WTC11 (cell line): ENCODE measurements around the gene ARRDC1. TPM values are rescaled to one million over a fixed set of nuclear protein-coding genes. Genes with fewer than 3 reads are reported as not detected.

Experiments used
- ATAC-seq: fragments of 200-7000 bp; cut with Tn5 transposase; 2 replicates; pipeline ENCODE4 v1.10.0; 2021; ENCODE audit warnings: mild to moderate bottlenecking, moderate library complexity
- CTCF ChIA-PET: fragments of 300-600 bp; sonication (Branson Sonifier 250); formaldehyde crosslinking; loops from one replicate; lab custom pipeline; 2021; ENCODE audit warnings: antibody characterized with exemption; lab: Charles Lee
- POLR2A ChIA-PET: fragments of 350-600 bp; sonication (Branson Sonifier 250); formaldehyde crosslinking; loops from one replicate; lab custom pipeline; 2021; ENCODE audit warnings: antibody characterized with exemption; lab: Charles Lee
- DNase-seq: peaks from one replicate; pipeline ENCODE4 v3.0.0; 2021; ENCODE audit warnings: low spot score
- H3K27ac Mint-ChIP-seq: 2 replicates; pipeline ENCODE4 v1.8.0; 2021; ENCODE audit warnings: mixed read lengths
- H3K27me3 Mint-ChIP-seq: 2 replicates; pipeline ENCODE4 v1.8.0; 2021; ENCODE audit warnings: low read depth, mild to moderate bottlenecking, moderate library complexity, mixed read lengths
- H3K36me3 Mint-ChIP-seq: 2 replicates; pipeline ENCODE4 v1.8.0; 2021; ENCODE audit warnings: mixed read lengths
- H3K4me1 Mint-ChIP-seq: 2 replicates; pipeline ENCODE4 v1.8.0; 2022; ENCODE audit warnings: mixed read lengths
- H3K4me3 Mint-ChIP-seq: 2 replicates; pipeline ENCODE4 v1.8.0; 2021; ENCODE audit warnings: mild to moderate bottlenecking, moderate library complexity, mixed read lengths
- H3K9me3 Mint-ChIP-seq: 2 replicates; pipeline ENCODE4 v1.8.0; 2021; ENCODE audit warnings: mixed read lengths
- ESRRA ChIP-seq: sonication (generic); formaldehyde crosslinking; IDR thresholded peaks from 2 replicates; pipeline ENCODE4 v1.8.1; 2022; ENCODE audit warnings: mild to moderate bottlenecking, missing genetic modification reagents, borderline replicate concordance
- FOXK1 ChIP-seq: sonication (generic); formaldehyde crosslinking; IDR thresholded peaks from 2 replicates; pipeline ENCODE4 v1.8.0; 2022; ENCODE audit warnings: mild to moderate bottlenecking, moderate library complexity, missing genetic modification reagents
- HMGA2 ChIP-seq: fragments of 250-450 bp; sonication (Bioruptor Pico); IDR thresholded peaks from 2 replicates; pipeline ENCODE4 v1.4.0; 2021; ENCODE audit warnings: mild to moderate bottlenecking, moderate library complexity
- MXD4 ChIP-seq: fragments of 250-450 bp; sonication (Bioruptor Pico); IDR thresholded peaks from 2 replicates; pipeline ENCODE4 v1.8.0; 2021; ENCODE audit warnings: mild to moderate bottlenecking, moderate library complexity, borderline replicate concordance
- MYBL2 ChIP-seq: sonication (generic); formaldehyde crosslinking; IDR thresholded peaks from 2 replicates; pipeline ENCODE4 v1.8.1; 2023; ENCODE audit warnings: mild to moderate bottlenecking, moderate library complexity, missing genetic modification reagents
- RELA ChIP-seq: sonication (generic); formaldehyde crosslinking; IDR thresholded peaks from 2 replicates; pipeline ENCODE4 v1.8.1; 2022; ENCODE audit warnings: missing genetic modification reagents, mild to moderate bottlenecking, borderline replicate concordance
- ZNF138 ChIP-seq: sonication (generic); formaldehyde crosslinking; conservative IDR thresholded peaks from 2 replicates; pipeline ENCODE4 v1.8.1; 2022; ENCODE audit warnings: mild to moderate bottlenecking, moderate library complexity, missing genetic modification reagents
- ZNF263 ChIP-seq: sonication (generic); formaldehyde crosslinking; IDR thresholded peaks from 2 replicates; pipeline ENCODE4 v1.8.1; 2022; ENCODE audit warnings: low read depth, mild to moderate bottlenecking, moderate library complexity, missing genetic modification reagents
- ZNF396 ChIP-seq: fragments of 250-450 bp; sonication (Bioruptor Pico); IDR thresholded peaks from 2 replicates; pipeline ENCODE4 v1.8.0; 2021; ENCODE audit warnings: mild to moderate bottlenecking, moderate library complexity, borderline replicate concordance
- total RNA-seq: library from RNA; stranded (reverse); gene quantifications from 3 replicates; pipeline ENCODE4 v1.2.3, GENCODE V29; 2021
- TF ChIP-seq, protein P1 (sequence below): sonication (generic); formaldehyde crosslinking; IDR thresholded peaks from 2 replicates; pipeline ENCODE4 v1.8.0; 2023; ENCODE audit warnings: missing genetic modification reagents
- TF ChIP-seq, protein P2 (sequence below): sonication (generic); formaldehyde crosslinking; conservative IDR thresholded peaks from 2 replicates; pipeline ENCODE4 v1.8.1; 2022; ENCODE audit warnings: mild to moderate bottlenecking, missing genetic modification reagents
- TF ChIP-seq, protein P3 (sequence below): sonication (generic); formaldehyde crosslinking; IDR thresholded peaks from 2 replicates; pipeline ENCODE4 v1.8.1; 2022; ENCODE audit warnings: low read depth, missing genetic modification reagents, borderline replicate concordance
- TF ChIP-seq, protein P4 (sequence below): fragments of 250-450 bp; sonication (Bioruptor Pico); conservative IDR thresholded peaks from 2 replicates; pipeline ENCODE4 v1.9.0; 2021; ENCODE audit warnings: mild to moderate bottlenecking
- TF ChIP-seq, protein P5 (sequence below): sonication (generic); formaldehyde crosslinking; IDR thresholded peaks from 2 replicates; pipeline ENCODE4 v1.8.0; 2022; ENCODE audit warnings: missing genetic modification reagents

ARRDC1 gene
- total RNA-seq, 1 experiment from 2014 or later: 41.3 TPM

DNA sequence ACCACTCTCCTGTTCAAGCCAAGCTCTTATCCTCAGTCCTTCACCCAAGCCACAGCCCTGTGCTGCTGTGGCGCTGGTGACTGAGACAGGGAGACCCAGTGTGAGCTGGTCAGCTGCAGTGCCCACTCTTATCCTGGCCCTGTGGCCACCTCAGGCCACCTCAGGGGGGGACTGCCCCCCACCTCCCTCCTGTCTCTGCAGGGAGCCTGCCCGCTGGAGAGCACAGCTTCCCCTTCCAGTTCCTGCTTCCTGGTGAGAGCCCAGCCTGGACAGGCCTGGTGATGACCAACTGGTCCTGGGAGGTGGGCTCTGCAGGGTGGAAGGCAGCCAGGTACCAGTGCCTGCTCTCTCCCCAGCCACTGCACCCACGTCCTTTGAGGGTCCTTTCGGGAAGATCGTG lies 7.8 kb downstream of the ARRDC1 start:
- no peaks in the 10 kb centered on the region for H3K9me3 Mint-ChIP-seq
- no peak overlapping the region for H3K4me3 Mint-ChIP-seq
- no peak for ATAC-seq
- H3K4me1 Mint-ChIP-seq: peaks cover 20% of the 10 kb centered on the region
- ChIA-PET POLR2A (interaction anchor here (0.6 kb wide), 1 partner anchor 13 kb away, joined by 4 read pairs; no protein-coding TSS in a partner anchor), CTCF (interaction anchor here (2.1 kb wide), 1 partner anchor 31 kb away, joined by 8 read pairs; no protein-coding TSS in a partner anchor)
- DNase-seq: no peak
- no peaks in the 10 kb centered on the region for H3K27me3 Mint-ChIP-seq
- peaks cover 11% of the 10 kb centered on the region for H3K36me3 Mint-ChIP-seq
- H3K27ac Mint-ChIP-seq: peak overlapping the region; percentile 45; the same call in 1 of the 2 replicates
- TF ChIP-seq, protein P1, sequence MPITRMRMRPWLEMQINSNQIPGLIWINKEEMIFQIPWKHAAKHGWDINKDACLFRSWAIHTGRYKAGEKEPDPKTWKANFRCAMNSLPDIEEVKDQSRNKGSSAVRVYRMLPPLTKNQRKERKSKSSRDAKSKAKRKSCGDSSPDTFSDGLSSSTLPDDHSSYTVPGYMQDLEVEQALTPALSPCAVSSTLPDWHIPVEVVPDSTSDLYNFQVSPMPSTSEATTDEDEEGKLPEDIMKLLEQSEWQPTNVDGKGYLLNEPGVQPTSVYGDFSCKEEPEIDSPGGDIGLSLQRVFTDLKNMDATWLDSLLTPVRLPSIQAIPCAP (CRISPR knock-in tag): peak; percentile 53; the same call in 1 of the 2 replicates
- TF ChIP-seq ZNF263: no peak

DNA sequence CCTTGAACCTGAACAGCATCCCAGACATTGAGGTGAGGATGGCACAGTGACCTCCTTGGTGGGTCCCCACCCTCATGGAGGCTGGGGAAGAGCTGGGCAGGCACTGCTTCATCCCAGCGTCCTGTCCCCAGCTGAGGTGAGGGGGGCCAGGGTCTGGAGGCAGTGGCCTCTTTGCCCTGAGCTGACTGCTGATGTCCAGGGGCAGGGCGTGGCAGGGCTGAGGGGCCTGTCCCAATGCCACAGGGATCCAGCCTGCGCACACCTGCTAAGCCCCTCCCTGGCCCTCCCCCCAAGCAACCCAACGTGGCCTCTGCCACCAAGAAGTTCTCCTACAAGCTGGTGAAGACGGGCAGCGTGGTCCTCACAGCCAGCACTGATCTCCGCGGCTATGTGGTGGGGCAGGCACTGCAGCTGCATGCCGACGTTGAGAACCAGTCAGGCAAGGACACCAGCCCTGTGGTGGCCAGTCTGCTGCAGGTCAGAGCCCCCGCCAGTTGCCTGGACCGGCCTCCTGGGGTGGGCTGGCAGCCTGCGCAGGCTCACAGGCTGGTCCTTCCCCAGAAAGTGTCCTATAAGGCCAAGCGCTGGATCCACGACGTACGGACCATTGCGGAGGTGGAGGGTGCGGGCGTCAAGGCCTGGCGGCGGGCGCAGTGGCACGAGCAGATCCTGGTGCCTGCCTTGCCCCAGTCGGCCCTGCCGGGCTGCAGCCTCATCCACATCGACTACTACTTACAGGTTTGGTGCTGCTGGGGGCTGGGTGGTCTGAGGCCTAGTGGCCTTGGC lies 8.4 kb downstream of the ARRDC1 start:
- POLR2A ChIA-PET: interaction anchor here (1.0 kb wide), 1 partner anchor 34 kb away, joined by 3 read pairs; no protein-coding TSS in a partner anchor
- DNase-seq (no peak), ATAC-seq (no peak)
- H3K27me3 Mint-ChIP-seq: no peaks in the 10 kb centered on the region
- TF ChIP-seq, protein P2, sequence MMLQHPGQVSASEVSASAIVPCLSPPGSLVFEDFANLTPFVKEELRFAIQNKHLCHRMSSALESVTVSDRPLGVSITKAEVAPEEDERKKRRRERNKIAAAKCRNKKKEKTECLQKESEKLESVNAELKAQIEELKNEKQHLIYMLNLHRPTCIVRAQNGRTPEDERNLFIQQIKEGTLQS (CRISPR knock-in tag): no peak
- TF ChIP-seq, protein P3, sequence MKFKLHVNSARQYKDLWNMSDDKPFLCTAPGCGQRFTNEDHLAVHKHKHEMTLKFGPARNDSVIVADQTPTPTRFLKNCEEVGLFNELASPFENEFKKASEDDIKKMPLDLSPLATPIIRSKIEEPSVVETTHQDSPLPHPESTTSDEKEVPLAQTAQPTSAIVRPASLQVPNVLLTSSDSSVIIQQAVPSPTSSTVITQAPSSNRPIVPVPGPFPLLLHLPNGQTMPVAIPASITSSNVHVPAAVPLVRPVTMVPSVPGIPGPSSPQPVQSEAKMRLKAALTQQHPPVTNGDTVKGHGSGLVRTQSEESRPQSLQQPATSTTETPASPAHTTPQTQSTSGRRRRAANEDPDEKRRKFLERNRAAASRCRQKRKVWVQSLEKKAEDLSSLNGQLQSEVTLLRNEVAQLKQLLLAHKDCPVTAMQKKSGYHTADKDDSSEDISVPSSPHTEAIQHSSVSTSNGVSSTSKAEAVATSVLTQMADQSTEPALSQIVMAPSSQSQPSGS (CRISPR knock-in tag): no peak
- peak; percentile 35; the same call in 1 of the 2 replicates for TF ChIP-seq ESRRA (CRISPR knock-in tag)
- H3K4me3 Mint-ChIP-seq: no peak overlapping the region
- H3K9me3 Mint-ChIP-seq: no peaks in the 10 kb centered on the region
- no peak overlapping the region for H3K27ac Mint-ChIP-seq
- CTCF ChIA-PET: interaction anchor here (2.1 kb wide), 1 partner anchor 32 kb away, joined by 8 read pairs; no protein-coding TSS in a partner anchor
- H3K36me3 Mint-ChIP-seq: peaks cover 11% of the 10 kb centered on the region
- peaks cover 20% of the 10 kb centered on the region for H3K4me1 Mint-ChIP-seq

DNA sequence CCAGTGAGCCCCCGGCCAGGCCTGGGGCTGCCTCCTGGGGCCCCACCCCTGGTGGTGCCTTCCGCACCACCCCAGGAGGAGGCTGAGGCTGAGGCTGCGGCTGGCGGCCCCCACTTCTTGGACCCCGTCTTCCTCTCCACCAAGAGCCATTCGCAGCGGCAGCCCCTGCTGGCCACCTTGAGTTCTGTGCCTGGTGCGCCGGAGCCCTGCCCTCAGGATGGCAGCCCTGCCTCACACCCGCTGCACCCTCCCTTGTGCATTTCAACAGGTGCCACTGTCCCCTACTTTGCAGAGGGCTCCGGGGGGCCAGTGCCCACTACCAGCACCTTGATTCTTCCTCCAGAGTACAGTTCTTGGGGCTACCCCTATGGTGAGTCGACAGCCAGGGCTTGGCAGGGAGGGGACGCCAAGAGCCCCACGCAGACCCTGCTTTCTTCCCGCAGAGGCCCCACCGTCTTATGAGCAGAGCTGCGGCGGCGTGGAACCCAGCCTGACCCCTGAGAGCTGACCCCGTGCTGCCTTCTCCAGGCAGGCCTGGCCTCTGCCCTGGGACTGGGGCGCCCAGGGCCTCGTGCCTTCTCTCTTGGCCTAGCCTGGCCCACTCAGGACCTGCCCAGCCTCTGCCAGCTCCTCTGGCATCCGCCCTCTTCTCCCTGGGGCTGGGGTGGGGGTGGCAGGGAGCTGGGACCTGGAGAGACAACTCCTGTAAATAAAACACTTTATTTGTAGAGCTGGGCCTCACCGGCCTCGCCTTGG lies 9.3 kb downstream of the ARRDC1 start:
- H3K27ac Mint-ChIP-seq: peak overlapping the region; percentile 57; the same call in 1 of the 2 replicates
- H3K4me3 Mint-ChIP-seq: no peak overlapping the region
- ChIA-PET POLR2A (interaction anchor here (1.0 kb wide), 1 partner anchor 35 kb away, joined by 3 read pairs; no protein-coding TSS in a partner anchor), CTCF (interaction anchor here (2.1 kb wide), 1 partner anchor 33 kb away, joined by 8 read pairs; no protein-coding TSS in a partner anchor)
- ATAC-seq: peak; percentile 5; the same call in 1 of the 2 replicates
- peak; percentile 18; the same call in 1 of the 2 replicates for TF ChIP-seq RELA (CRISPR knock-in tag)
- 0 out of 2 replicates have a peak, but pooled peaks have one; percentile 23 for TF ChIP-seq ZNF138
- no peak for TF ChIP-seq ZNF396 (CRISPR knock-in tag)
- no peak for DNase-seq
- H3K9me3 Mint-ChIP-seq: no peaks in the 10 kb centered on the region
- H3K4me1 Mint-ChIP-seq: peaks cover 23% of the 10 kb centered on the region
- no peaks in the 10 kb centered on the region for H3K27me3 Mint-ChIP-seq
- peaks cover 11% of the 10 kb centered on the region for H3K36me3 Mint-ChIP-seq

DNA sequence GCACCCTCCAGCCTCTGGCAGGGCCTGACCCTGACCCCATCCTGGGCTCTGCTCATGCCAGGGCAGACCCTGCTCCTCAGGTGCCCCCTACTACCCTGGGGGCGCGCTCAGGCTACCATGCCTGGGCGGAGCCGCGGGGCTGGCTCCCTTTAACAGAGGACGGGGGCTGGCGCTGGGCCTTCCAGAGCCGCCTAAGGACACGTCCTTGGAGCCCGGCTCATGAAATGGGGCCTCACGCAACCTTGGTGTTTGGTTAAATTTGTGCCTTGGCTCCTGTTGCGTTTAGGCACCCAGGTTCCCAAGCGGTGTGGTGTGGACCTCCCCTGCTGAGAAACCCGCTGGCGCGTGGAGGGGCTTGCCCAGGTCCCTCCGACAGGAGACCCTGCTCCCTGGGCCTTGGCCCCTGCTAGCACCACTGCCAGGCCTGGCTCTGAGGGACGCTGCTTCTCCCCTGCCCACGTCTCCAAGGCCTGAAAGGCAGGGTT lies 9.9 kb downstream of the ARRDC1 start:
- Mint-ChIP-seq H3K9me3 (no peaks in the 10 kb centered on the region), H3K36me3 (peaks cover 11% of the 10 kb centered on the region), H3K27ac (no peak overlapping the region), H3K27me3 (no peaks in the 10 kb centered on the region), H3K4me1 (peaks cover 28% of the 10 kb centered on the region), H3K4me3 (no peak overlapping the region)
- CTCF ChIA-PET: no interaction called here
- DNase-seq (no peak), ATAC-seq (no peak)
- POLR2A ChIA-PET: no interaction called here
- no peak for TF ChIP-seq MXD4
- TF ChIP-seq, protein P4, sequence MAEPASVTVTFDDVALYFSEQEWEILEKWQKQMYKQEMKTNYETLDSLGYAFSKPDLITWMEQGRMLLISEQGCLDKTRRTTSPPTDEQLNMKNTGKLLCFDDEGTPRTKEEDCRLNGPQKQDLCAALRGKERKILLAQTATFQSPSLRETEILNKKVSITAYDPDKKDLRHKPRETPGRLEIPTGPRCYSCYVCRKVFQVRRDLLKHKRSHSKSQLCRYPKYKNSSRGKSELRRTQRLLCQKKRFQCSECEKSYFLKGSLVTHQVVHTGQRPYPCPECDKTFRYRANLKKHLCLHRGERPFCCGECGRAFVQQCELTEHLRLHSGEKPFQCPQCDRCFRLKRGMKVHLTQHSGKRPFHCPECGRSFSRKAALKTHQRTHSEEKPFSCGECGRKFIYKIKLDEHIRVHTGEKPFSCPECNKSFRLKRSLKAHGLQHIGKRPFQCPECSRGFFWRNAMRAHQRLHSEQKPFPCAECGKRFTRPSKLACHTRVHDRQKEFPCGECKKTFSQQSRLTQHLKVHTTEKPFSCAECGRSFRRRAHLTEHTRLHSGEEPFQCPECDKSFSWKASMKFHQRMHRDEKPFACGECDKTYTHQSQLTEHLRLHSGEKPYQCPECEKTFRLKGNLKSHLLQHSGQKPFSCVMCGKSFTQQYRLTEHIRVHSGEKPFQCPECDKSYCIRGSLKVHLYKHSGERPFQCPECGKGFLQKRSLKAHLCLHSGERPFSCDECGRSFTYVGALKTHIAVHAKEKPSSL (CRISPR knock-in tag): no peak
- no peak for TF ChIP-seq HMGA2
- no peak for TF ChIP-seq FOXK1 (CRISPR knock-in tag)
- TF ChIP-seq, protein P5, sequence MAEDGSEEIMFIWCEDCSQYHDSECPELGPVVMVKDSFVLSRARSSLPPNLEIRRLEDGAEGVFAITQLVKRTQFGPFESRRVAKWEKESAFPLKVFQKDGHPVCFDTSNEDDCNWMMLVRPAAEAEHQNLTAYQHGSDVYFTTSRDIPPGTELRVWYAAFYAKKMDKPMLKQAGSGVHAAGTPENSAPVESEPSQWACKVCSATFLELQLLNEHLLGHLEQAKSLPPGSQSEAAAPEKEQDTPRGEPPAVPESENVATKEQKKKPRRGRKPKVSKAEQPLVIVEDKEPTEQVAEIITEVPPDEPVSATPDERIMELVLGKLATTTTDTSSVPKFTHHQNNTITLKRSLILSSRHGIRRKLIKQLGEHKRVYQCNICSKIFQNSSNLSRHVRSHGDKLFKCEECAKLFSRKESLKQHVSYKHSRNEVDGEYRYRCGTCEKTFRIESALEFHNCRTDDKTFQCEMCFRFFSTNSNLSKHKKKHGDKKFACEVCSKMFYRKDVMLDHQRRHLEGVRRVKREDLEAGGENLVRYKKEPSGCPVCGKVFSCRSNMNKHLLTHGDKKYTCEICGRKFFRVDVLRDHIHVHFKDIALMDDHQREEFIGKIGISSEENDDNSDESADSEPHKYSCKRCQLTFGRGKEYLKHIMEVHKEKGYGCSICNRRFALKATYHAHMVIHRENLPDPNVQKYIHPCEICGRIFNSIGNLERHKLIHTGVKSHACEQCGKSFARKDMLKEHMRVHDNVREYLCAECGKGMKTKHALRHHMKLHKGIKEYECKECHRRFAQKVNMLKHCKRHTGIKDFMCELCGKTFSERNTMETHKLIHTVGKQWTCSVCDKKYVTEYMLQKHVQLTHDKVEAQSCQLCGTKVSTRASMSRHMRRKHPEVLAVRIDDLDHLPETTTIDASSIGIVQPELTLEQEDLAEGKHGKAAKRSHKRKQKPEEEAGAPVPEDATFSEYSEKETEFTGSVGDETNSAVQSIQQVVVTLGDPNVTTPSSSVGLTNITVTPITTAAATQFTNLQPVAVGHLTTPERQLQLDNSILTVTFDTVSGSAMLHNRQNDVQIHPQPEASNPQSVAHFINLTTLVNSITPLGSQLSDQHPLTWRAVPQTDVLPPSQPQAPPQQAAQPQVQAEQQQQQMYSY (CRISPR knock-in tag): no peak
- TF ChIP-seq, protein P3 (CRISPR knock-in tag): no peak
- no peak for TF ChIP-seq MYBL2 (CRISPR knock-in tag)
